Gastroesophageal sphincter (tissue), 4 donors: ENCODE measurements around the gene ACOT7. TPM values are rescaled to one million over a fixed set of nuclear protein-coding genes. Genes with fewer than 3 reads are reported as not detected.
"Not testable (repeated sequence)": the region's sequence is repeated elsewhere in the genome, so short reads cannot be mapped to it uniquely, and the experiment has no call there.

Experiments
- ATAC-seq: fragments of 150-250 bp; one replicate; pipeline ENCODE4 v1.9.1; 2016; ENCODE audit warnings: mild to moderate bottlenecking, moderate library complexity
- H3K27ac ChIP-seq, 4 donors: fragments of 200-600 bp; sonication (generic) in 3 of 4; 1 replicate in 3 of 4; 2 replicates in 1 of 4; pipeline ENCODE4 v1.5.1; 2016 to 2019
- H3K27me3 ChIP-seq: fragments of 200-600 bp; sonication (generic); one replicate; pipeline ENCODE4 v1.5.1; 2019
- H3K36me3 ChIP-seq, 2 donors: fragments of 200-600 bp; sonication (generic); one replicate each; pipeline ENCODE4 v1.5.1; 2019; ENCODE audit warnings: control low read depth in 1 of 2
- H3K4me1 ChIP-seq, 3 donors: fragments of 200-600 bp; sonication (generic); 1 replicate in 2 of 3; 2 replicates in 1 of 3; pipeline ENCODE4 v1.5.1; 2016 to 2019; ENCODE audit warnings: control low read depth in 2 of 3
- H3K4me3 ChIP-seq, 2 donors: fragments of 200-600 bp; sonication (generic); one replicate each; pipeline ENCODE4 v1.5.1; 2019; ENCODE audit warnings: mild to moderate bottlenecking in 1 of 2, moderate library complexity in 1 of 2
- H3K9me3 ChIP-seq, 3 donors: fragments of 200-600 bp; sonication (generic); one replicate each; pipeline ENCODE4 v1.5.1; 2017 to 2019; ENCODE audit warnings: control low read depth in 2 of 3
- EP300 ChIP-seq: sonication (generic); formaldehyde crosslinking; IDR thresholded peaks from one replicate; pipeline ENCODE4 v1.6.1; 2017; ENCODE audit warnings: antibody characterized with exemption, mild to moderate bottlenecking
- POLR2A ChIP-seq, 2 donors: fragments of 450-650 bp; IDR thresholded peaks; one replicate each; pipeline ENCODE4 v1.6.1; 2017; ENCODE audit warnings: antibody characterized with exemption in 2 of 2, mild to moderate bottlenecking in 2 of 2, moderate library complexity in 1 of 2
- POLR2AphosphoS5 ChIP-seq: sonication (generic); formaldehyde crosslinking; IDR thresholded peaks from one replicate; pipeline ENCODE4 v1.6.1; 2017; ENCODE audit warnings: antibody characterized with exemption
- WGBS, 2 donors: methylation state at CpG; one replicate each; pipeline ENCODE4 v1.1.5; 2018; ENCODE audit warnings: low coverage in 1 of 2; 5-methylcytosine and 5-hydroxymethylcytosine counted together
- total RNA-seq, 4 donors: library from RNA; depleted of rRNA; stranded (reverse); fragments of >200 nt; gene quantifications; one replicate each; pipeline ENCODE4 v1.1.0, GENCODE V29; 2016
- TF ChIP-seq, protein P1 (sequence below), 4 experiments: fragments of 200-600 bp in 2 of 4; fragments of 450-650 bp in 2 of 4; sonication (generic) in 1 of 4; IDR thresholded peaks; one replicate each; pipeline ENCODE4 v1.5.1; 2017 to 2019; ENCODE audit warnings: antibody characterized with exemption in 4 of 4, mild to moderate bottlenecking in 2 of 4, moderate library complexity in 2 of 4

Gene ACOT7
- total RNA-seq, 4 donors from 2014 or later = 22.3 to 32.5 (median 25.0) TPM

GRCh38 chr1:6435547-6435946 is 42.0 kb upstream of the ACOT7 start:
- H3K27me3 ChIP-seq = peaks cover 68% of the 10 kb centered on the region
- H3K36me3 ChIP-seq = no peaks in the 10 kb centered on the region
- TF ChIP-seq POLR2A (IDR thresholded peaks at IDR 0.05) = no peak
- TF ChIP-seq POLR2AphosphoS5 = no peak
- TF ChIP-seq EP300 = no peak
- TF ChIP-seq, protein P1, sequence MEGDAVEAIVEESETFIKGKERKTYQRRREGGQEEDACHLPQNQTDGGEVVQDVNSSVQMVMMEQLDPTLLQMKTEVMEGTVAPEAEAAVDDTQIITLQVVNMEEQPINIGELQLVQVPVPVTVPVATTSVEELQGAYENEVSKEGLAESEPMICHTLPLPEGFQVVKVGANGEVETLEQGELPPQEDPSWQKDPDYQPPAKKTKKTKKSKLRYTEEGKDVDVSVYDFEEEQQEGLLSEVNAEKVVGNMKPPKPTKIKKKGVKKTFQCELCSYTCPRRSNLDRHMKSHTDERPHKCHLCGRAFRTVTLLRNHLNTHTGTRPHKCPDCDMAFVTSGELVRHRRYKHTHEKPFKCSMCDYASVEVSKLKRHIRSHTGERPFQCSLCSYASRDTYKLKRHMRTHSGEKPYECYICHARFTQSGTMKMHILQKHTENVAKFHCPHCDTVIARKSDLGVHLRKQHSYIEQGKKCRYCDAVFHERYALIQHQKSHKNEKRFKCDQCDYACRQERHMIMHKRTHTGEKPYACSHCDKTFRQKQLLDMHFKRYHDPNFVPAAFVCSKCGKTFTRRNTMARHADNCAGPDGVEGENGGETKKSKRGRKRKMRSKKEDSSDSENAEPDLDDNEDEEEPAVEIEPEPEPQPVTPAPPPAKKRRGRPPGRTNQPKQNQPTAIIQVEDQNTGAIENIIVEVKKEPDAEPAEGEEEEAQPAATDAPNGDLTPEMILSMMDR (IDR thresholded peaks at IDR 0.05) = no peak
- no peak overlapping the region for H3K4me3 ChIP-seq
- no peak overlapping the region for H3K27ac ChIP-seq
- WGBS, 2 donors = 100% methylated on average over 1 of the region's 3 CpGs; no CpG with 5 or more reads in 1 of the 2 donors
- H3K9me3 ChIP-seq = no peaks in the 10 kb centered on the region
- ATAC-seq = no peak
- H3K4me1 ChIP-seq = peaks cover 0 to 7% (median 2%) of the 10 kb centered on the region in 3 donors

GRCh38 chr1:6435129-6435528 is 41.6 kb upstream of the ACOT7 start:
- Histone ChIP-seq H3K27ac (no peak overlapping the region), H3K27me3 (peaks cover 68% of the 10 kb centered on the region), H3K4me1 (peaks cover 0 to 3% (median 0%) of the 10 kb centered on the region in 3 donors), H3K9me3 (no peaks in the 10 kb centered on the region), H3K36me3 (no peaks in the 10 kb centered on the region), H3K4me3 (no peak overlapping the region)
- 86% methylated on average over 4 of the region's 15 CpGs; no CpG with 5 or more reads in 1 of the 2 donors for WGBS, 2 donors
- ATAC-seq = no peak
- TF ChIP-seq, protein P1 (IDR thresholded peaks at IDR 0.05) = no peak
- TF ChIP-seq POLR2A (IDR thresholded peaks at IDR 0.05) = no peak
- TF ChIP-seq POLR2AphosphoS5 = no peak
- TF ChIP-seq EP300 = no peak

GRCh38 chr1:6434186-6434585 is 40.6 kb upstream of the ACOT7 start:
- ATAC-seq = no peak

GRCh38 chr1:6431645-6432579 is 38.3 kb upstream of the ACOT7 start:
- not testable (repeated sequence) for H3K36me3 ChIP-seq, H3K9me3 ChIP-seq, H3K4me3 ChIP-seq, H3K27ac ChIP-seq, H3K4me1 ChIP-seq, ATAC-seq
- WGBS, 2 donors = 65 to 90% methylated on average over 2 to 3 of the region's 13 CpGs
- peaks cover 68% of the 10 kb centered on the region for H3K27me3 ChIP-seq

More at GRCh38 chr1:6434186-6434585, 40.6 kb upstream of the ACOT7 start:
- TF ChIP-seq POLR2A (IDR thresholded peaks at IDR 0.05) (no peak), POLR2AphosphoS5 (no peak), EP300 (no peak)
- TF ChIP-seq, protein P1 (IDR thresholded peaks at IDR 0.05) = no peak
- WGBS, 2 donors = 53 to 67% methylated on average over 3 to 4 of the region's 5 CpGs
- Histone ChIP-seq H3K4me1 (no peaks in the 10 kb centered on the region), H3K36me3 (no peaks in the 10 kb centered on the region), H3K4me3 (no peak overlapping the region), H3K27me3 (peaks cover 68% of the 10 kb centered on the region), H3K9me3 (no peaks in the 10 kb centered on the region), H3K27ac (no peak overlapping the region)

DNA sequence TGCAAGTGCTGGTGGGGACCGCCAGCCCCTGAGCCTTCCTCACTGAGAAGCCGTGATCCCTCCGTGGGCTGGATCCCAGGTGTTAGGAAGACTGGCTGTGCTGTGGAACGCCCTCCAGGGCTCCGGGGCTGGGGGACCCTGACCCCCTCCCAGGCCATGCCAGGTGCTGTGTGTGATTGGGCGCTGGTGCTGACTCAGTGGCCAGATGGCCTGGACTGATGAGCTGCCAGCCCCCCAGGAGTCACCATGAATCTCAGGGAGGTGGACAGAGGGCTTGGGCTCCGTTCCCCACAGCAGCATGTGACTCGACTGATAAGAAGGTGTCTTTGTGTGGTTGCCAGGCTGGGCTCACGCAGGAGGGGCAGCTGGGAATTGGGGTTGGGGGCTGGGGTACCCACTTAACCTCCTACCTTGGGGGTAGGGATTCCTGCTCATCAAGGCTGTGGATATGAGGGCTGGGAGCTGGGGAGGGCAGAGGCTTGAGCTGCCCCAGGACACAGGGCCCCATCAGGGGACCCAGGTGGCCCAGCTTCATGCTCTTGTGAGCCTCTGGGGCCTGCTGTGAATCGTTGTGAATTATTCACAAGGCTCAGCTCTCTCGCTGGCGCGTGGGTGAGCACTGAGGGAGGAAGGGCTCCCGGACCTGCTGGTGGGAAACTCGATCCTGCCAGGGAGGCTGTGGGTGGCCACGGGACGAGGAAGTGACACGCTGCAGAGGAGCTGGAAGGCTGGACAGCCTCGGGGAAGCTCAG is 36.3 kb upstream of the ACOT7 start:
- not testable (repeated sequence) for H3K9me3 ChIP-seq, H3K27ac ChIP-seq, ATAC-seq, H3K4me1 ChIP-seq, H3K36me3 ChIP-seq, H3K4me3 ChIP-seq
- peaks cover 71% of the 10 kb centered on the region for H3K27me3 ChIP-seq
- WGBS, 2 donors = 17 to 25% methylated on average over 4 to 8 of the region's 19 CpGs

GRCh38 chr1:6428453-6428852 is 34.9 kb upstream of the ACOT7 start:
- WGBS, 2 donors = no CpG with 5 or more reads among the region's 6 CpGs
- not testable (repeated sequence) for H3K27ac ChIP-seq, H3K9me3 ChIP-seq, H3K36me3 ChIP-seq, ATAC-seq, H3K4me3 ChIP-seq
- Histone ChIP-seq H3K4me1 (peaks cover 0 to 19% (median 3%) of the 10 kb centered on the region in 3 donors), H3K27me3 (peaks cover 84% of the 10 kb centered on the region)
